GM21786 (cell line): ENCODE results near the gene OGFOD3.

Source experiments
- ATAC-seq: cut with Tn5 transposase; IDR thresholded peaks from one replicate; pipeline ENCODE4 v1.9.1; 2021; ENCODE audit not compliant: unreplicated experiment

Gene OGFOD3

GRCh38 chr17:82446649-82447048 lies 28.3 kb upstream of the OGFOD3 start:
- no peak for ATAC-seq

- no peak for ATAC-seq
Observed at GRCh38 chr17:82446124-82446523, 27.7 kb upstream of the OGFOD3 start.

GRCh38 chr17:82445542-82445941 lies 27.2 kb upstream of the OGFOD3 start:
- no peak for ATAC-seq

- ATAC-seq: no peak
Observed at GRCh38 chr17:82444941-82445521, 26.6 kb upstream of the OGFOD3 start.

- ATAC-seq: no peak
Observed at GRCh38 chr17:82444284-82444893, 26.0 kb upstream of the OGFOD3 start.

GRCh38 chr17:82443465-82444283 lies 25.3 kb upstream of the OGFOD3 start:
- no peak for ATAC-seq

GRCh38 chr17:82442643-82443464 lies 24.5 kb upstream of the OGFOD3 start:
- no peak for ATAC-seq

- no peak for ATAC-seq
Observed at GRCh38 chr17:82441691-82442487, 23.5 kb upstream of the OGFOD3 start.

- no peak for ATAC-seq
Observed at GRCh38 chr17:82440991-82441627, 22.7 kb upstream of the OGFOD3 start.

GRCh38 chr17:82440469-82440981 lies 22.1 kb upstream of the OGFOD3 start:
- ATAC-seq: no peak

- ATAC-seq: no peak
Observed at GRCh38 chr17:82439829-82440365, 21.5 kb upstream of the OGFOD3 start.

GRCh38 chr17:82439194-82439828 lies 20.9 kb upstream of the OGFOD3 start:
- no peak for ATAC-seq

GRCh38 chr17:82438401-82439193 lies 20.2 kb upstream of the OGFOD3 start:
- no peak for ATAC-seq

GRCh38 chr17:82437325-82437668 lies 18.9 kb upstream of the OGFOD3 start:
- ATAC-seq: no peak

GRCh38 chr17:82436601-82437324 lies 18.4 kb upstream of the OGFOD3 start:
- no peak for ATAC-seq

- ATAC-seq: no peak
Observed at GRCh38 chr17:82435601-82436583, 17.5 kb upstream of the OGFOD3 start.

GRCh38 chr17:82435103-82435502 lies 16.7 kb upstream of the OGFOD3 start:
- ATAC-seq: no peak
